Osteocyte (in vitro differentiated cells): ENCODE measurements around the gene NAT10. TPM values are rescaled to one million over a fixed set of nuclear protein-coding genes. Genes with fewer than 3 reads are reported as not detected.

Source experiments
- DNase-seq: peaks from one replicate; pipeline ENCODE4 v3.0.0; 2021; ENCODE audit warnings: mixed read lengths; ENCODE audit not compliant: unreplicated experiment; ENCODE audit errors: extremely low spot score
- H3K27ac Mint-ChIP-seq: one replicate; pipeline ENCODE4 v1.8.0; 2021; ENCODE audit warnings: mild to moderate bottlenecking, mixed read lengths; ENCODE audit not compliant: unreplicated experiment
- H3K27me3 Mint-ChIP-seq: one replicate; pipeline ENCODE4 v1.8.0; 2021; ENCODE audit warnings: mixed read lengths; ENCODE audit not compliant: unreplicated experiment
- H3K36me3 Mint-ChIP-seq: one replicate; pipeline ENCODE4 v1.8.0; 2021; ENCODE audit warnings: mixed read lengths; ENCODE audit not compliant: unreplicated experiment
- H3K4me1 Mint-ChIP-seq: one replicate; pipeline ENCODE4 v1.8.0; 2021; ENCODE audit warnings: mixed read lengths; ENCODE audit not compliant: unreplicated experiment
- H3K4me3 Mint-ChIP-seq: one replicate; pipeline ENCODE4 v1.8.0; 2021; ENCODE audit warnings: mild to moderate bottlenecking, moderate library complexity, mixed read lengths; ENCODE audit not compliant: unreplicated experiment
- H3K9me3 Mint-ChIP-seq: one replicate; pipeline ENCODE4 v1.8.0; 2021; ENCODE audit warnings: mixed read lengths; ENCODE audit not compliant: unreplicated experiment
- CTCF ChIP-seq: fragments of 200-600 bp; sonication (generic); IDR thresholded peaks from 2 replicates; pipeline ENCODE4 v1.5.0; 2021; ENCODE audit warnings: antibody characterized with exemption, mild to moderate bottlenecking, moderate library complexity
- total RNA-seq: library from RNA; stranded (reverse); gene quantifications from 2 replicates; pipeline ENCODE4 v1.2.1, GENCODE V29; 2021

NAT10 gene
- total RNA-seq, 1 donor from 2014 or later, result 38.6 TPM

DNA sequence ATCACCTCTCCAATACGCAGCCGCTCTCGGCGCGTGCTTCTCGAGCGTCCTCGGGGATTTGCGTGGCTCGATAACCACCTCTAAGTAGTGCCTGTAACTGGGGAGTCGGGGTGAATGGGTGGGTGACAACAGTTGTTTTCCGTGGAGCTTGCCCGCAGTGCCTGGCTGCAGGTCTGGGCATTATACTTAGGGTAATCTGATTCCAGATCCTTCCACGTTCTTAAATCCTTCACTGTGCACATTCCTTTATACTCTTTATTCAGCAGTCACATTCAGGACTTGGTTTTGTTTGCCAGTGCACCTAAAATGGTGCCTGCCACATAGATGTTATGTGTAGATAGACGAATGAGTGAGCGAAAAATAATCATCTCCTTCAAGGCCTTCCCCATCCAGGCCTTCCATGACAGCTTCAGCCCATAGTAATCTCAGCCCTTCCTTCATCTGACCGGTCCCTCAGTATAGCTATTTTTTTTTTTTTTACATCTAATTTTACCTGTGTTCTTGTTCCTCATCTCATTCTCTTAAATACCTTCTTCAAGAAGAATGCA is 602 bp downstream of the NAT10 start:
- H3K36me3 Mint-ChIP-seq, result peaks cover 16% of the 10 kb centered on the region

DNA sequence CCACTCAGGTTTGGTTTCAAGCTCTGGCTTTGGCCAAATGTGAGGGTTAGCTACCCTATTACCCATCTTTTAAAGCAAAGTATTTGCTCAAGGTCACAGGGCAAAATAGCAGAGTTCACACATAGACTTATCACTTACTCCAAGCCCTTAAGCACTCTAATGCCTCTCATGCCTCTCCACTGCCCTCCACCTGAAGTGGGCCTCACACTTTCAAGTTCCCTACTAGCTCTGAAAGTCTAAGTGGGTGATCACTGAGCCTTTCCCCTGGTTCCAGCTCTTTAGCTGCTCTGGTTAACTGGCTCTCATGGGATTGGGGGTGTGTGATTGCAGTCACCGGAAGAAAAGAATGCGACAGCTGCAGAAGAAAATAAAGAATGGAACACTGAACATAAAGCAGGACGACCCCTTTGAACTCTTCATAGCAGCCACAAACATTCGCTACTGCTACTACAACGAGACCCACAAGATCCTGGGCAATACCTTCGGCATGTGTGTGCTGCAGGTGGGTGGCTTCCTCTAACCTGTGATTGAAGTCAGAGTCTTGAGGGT is 6.4 kb downstream of the NAT10 start:
- no peak for DNase-seq
- Mint-ChIP-seq H3K4me1 (peaks cover 7% of the 10 kb centered on the region), H3K27ac (no peak overlapping the region), H3K9me3 (no peaks in the 10 kb centered on the region), H3K27me3 (no peaks in the 10 kb centered on the region), H3K36me3 (peaks cover 42% of the 10 kb centered on the region), H3K4me3 (no peak overlapping the region)
- no peak for TF ChIP-seq CTCF

More for the DNA sequence above, 602 bp downstream of the NAT10 start:
- Mint-ChIP-seq H3K4me1 (peaks cover 28% of the 10 kb centered on the region), H3K27me3 (no peaks in the 10 kb centered on the region), H3K9me3 (no peaks in the 10 kb centered on the region), H3K4me3 (peak overlapping the region; percentile 94), H3K27ac (peak overlapping the region; percentile 99)
- no peak for TF ChIP-seq CTCF
- no peak for DNase-seq

DNA sequence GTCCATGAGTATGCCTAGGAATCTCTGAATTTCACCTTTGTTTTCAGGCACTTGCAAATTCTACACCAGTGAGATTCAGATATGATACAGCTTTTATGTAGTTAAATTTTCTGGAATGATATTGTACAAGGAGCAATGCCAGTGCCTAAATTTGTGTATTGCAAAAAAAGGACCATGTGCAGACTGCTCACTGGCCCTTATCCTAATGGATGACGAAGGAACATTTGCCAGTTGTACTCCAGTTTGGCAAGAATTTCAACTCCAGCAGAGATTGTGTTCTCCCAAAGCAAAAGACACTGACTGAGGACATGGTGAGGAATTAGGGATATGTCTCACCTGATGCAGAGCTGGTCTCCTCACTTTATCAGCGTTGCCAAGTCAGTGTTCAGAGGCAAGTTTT is 8.6 kb downstream of the NAT10 start:
- Mint-ChIP-seq H3K4me3 (no peak overlapping the region), H3K27ac (no peak overlapping the region), H3K36me3 (peaks cover 49% of the 10 kb centered on the region), H3K4me1 (no peaks in the 10 kb centered on the region), H3K27me3 (no peaks in the 10 kb centered on the region), H3K9me3 (no peaks in the 10 kb centered on the region)
- DNase-seq, result no peak
- no peak for TF ChIP-seq CTCF

GRCh38 chr11:34114471-34114870 is 9.0 kb downstream of the NAT10 start:
- Mint-ChIP-seq H3K9me3 (no peaks in the 10 kb centered on the region), H3K4me3 (no peak overlapping the region), H3K27me3 (no peaks in the 10 kb centered on the region), H3K4me1 (no peaks in the 10 kb centered on the region), H3K36me3 (peaks cover 47% of the 10 kb centered on the region), H3K27ac (no peak overlapping the region)
- no peak for TF ChIP-seq CTCF
- no peak for DNase-seq

- Mint-ChIP-seq H3K9me3 (no peaks in the 10 kb centered on the region), H3K27ac (no peak overlapping the region), H3K4me1 (peaks cover 9% of the 10 kb centered on the region), H3K27me3 (no peaks in the 10 kb centered on the region), H3K36me3 (peaks cover 44% of the 10 kb centered on the region), H3K4me3 (no peak overlapping the region)
- no peak for DNase-seq
- TF ChIP-seq CTCF, result no peak
Observed at GRCh38 chr11:34120651-34121050, 15.2 kb downstream of the NAT10 start.
